ENCODE data around the gene CD70.

DNA sequence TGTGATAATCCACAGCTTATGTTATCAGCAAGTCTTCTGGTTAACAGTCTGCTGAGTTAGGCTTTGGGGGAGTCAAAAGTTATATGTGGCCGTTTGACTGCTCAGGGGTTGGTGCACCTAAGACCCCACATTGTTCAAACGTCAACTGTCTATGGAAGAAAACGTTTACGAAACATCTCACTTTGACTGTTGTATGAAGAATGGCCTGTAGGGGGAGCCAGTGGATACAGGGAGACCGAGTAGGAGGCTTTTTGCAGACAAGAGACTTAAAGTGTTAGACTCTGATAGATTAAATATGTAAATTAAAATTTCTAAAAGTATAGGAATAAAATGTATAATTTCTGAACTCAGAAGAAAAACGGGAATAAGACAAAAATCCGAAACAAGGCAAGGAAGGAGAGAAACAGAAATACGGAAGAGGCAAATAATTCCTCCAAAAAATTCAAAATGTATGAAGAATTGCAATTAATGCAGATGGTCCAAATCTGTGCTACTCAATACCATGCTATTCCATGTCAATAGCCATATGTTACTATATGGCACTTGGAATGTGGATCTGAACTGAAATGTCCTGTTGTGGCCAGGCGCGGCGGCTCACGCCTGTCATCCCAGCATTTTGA is 41.2 kb upstream of the CD70 start:
- peak; percentile 70 for TF ChIP-seq CTCF (IDR thresholded peaks at IDR 0.05; ENCODE audit: low read depth, low read length, missing input control)
- no peak for TF ChIP-seq RXRA (IDR thresholded peaks at IDR 0.05)
- TF ChIP-seq MAX (IDR thresholded peaks at IDR 0.05), result no peak
- no peak for TF ChIP-seq SP1 (IDR thresholded peaks at IDR 0.05)
- TF ChIP-seq, protein P1, sequence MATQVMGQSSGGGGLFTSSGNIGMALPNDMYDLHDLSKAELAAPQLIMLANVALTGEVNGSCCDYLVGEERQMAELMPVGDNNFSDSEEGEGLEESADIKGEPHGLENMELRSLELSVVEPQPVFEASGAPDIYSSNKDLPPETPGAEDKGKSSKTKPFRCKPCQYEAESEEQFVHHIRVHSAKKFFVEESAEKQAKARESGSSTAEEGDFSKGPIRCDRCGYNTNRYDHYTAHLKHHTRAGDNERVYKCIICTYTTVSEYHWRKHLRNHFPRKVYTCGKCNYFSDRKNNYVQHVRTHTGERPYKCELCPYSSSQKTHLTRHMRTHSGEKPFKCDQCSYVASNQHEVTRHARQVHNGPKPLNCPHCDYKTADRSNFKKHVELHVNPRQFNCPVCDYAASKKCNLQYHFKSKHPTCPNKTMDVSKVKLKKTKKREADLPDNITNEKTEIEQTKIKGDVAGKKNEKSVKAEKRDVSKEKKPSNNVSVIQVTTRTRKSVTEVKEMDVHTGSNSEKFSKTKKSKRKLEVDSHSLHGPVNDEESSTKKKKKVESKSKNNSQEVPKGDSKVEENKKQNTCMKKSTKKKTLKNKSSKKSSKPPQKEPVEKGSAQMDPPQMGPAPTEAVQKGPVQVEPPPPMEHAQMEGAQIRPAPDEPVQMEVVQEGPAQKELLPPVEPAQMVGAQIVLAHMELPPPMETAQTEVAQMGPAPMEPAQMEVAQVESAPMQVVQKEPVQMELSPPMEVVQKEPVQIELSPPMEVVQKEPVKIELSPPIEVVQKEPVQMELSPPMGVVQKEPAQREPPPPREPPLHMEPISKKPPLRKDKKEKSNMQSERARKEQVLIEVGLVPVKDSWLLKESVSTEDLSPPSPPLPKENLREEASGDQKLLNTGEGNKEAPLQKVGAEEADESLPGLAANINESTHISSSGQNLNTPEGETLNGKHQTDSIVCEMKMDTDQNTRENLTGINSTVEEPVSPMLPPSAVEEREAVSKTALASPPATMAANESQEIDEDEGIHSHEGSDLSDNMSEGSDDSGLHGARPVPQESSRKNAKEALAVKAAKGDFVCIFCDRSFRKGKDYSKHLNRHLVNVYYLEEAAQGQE (IDR thresholded peaks at IDR 0.05), result no peak
- no peak for TF ChIP-seq ATF3 (IDR thresholded peaks at IDR 0.05)
- TF ChIP-seq JUND (IDR thresholded peaks at IDR 0.05), result no peak
- no peak for TF ChIP-seq NR2F2 (IDR thresholded peaks at IDR 0.05)
- no peak for TF ChIP-seq EGR1 (IDR thresholded peaks at IDR 0.05; ENCODE audit: low read depth in 2 of 2)
- TF ChIP-seq YY1 (IDR thresholded peaks at IDR 0.05), result no peak
- peak; percentile 86 to 89 for TF ChIP-seq RAD21 (IDR thresholded peaks at IDR 0.05)
- TF ChIP-seq, protein P2, sequence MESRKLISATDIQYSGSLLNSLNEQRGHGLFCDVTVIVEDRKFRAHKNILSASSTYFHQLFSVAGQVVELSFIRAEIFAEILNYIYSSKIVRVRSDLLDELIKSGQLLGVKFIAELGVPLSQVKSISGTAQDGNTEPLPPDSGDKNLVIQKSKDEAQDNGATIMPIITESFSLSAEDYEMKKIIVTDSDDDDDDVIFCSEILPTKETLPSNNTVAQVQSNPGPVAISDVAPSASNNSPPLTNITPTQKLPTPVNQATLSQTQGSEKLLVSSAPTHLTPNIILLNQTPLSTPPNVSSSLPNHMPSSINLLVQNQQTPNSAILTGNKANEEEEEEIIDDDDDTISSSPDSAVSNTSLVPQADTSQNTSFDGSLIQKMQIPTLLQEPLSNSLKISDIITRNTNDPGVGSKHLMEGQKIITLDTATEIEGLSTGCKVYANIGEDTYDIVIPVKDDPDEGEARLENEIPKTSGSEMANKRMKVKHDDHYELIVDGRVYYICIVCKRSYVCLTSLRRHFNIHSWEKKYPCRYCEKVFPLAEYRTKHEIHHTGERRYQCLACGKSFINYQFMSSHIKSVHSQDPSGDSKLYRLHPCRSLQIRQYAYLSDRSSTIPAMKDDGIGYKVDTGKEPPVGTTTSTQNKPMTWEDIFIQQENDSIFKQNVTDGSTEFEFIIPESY (IDR thresholded peaks at IDR 0.05), result no peak
- no peak for TF ChIP-seq GABPA (IDR thresholded peaks at IDR 0.05 in 1 of 2, conservative IDR thresholded peaks at IDR 0.05 in 1 of 2)
- no peak for TF ChIP-seq TAF1 (conservative IDR thresholded peaks at IDR 0.05)

All from liver (tissue), 3 donors.